Measurements from ENCODE around the gene TMEM272. TPM values are rescaled to one million over a fixed set of nuclear protein-coding genes. Genes with fewer than 3 reads are reported as not detected.
"Not testable (repeated sequence)": the region's sequence is repeated elsewhere in the genome, so short reads cannot be mapped to it uniquely, and the experiment has no call there.

The TMEM272 gene
- polyA plus RNA-seq, 3 donors = 0.34 to 0.54 (median 0.38) TPM

- DNase-seq (ENCODE audit: extremely low read depth in 1 of 11, low read depth in 9 of 11, low spot score in 4 of 11) = no peak
Measured at GRCh38 chr13:51829568-51829899, 15.4 kb downstream of the TMEM272 start.

GRCh38 chr13:51828730-51829567, 16.0 kb downstream of the TMEM272 start:
- no peak for DNase-seq (ENCODE audit: extremely low read depth in 1 of 11, low read depth in 9 of 11, low spot score in 4 of 11)

- no peak for DNase-seq (ENCODE audit: extremely low read depth in 1 of 11, low read depth in 9 of 11, low spot score in 4 of 11)
Measured at GRCh38 chr13:51827254-51827653, 17.7 kb downstream of the TMEM272 start.

GRCh38 chr13:51826606-51827005, 18.4 kb downstream of the TMEM272 start:
- no peak for DNase-seq (ENCODE audit: extremely low read depth in 1 of 11, low read depth in 9 of 11, low spot score in 4 of 11)

GRCh38 chr13:51825681-51826254, 19.2 kb downstream of the TMEM272 start:
- DNase-seq (ENCODE audit: extremely low read depth in 1 of 11, low read depth in 9 of 11, low spot score in 4 of 11) = no peak

- DNase-seq (ENCODE audit: extremely low read depth in 1 of 11, low read depth in 9 of 11, low spot score in 4 of 11) = no peak
Measured at GRCh38 chr13:51825165-51825592, 19.8 kb downstream of the TMEM272 start.

- not testable (repeated sequence) for DNase-seq (ENCODE audit: extremely low read depth in 1 of 11, low read depth in 9 of 11, low spot score in 4 of 11)
Measured at GRCh38 chr13:51824712-51825111, 20.3 kb downstream of the TMEM272 start.

- no peak for DNase-seq (ENCODE audit: extremely low read depth in 1 of 11, low read depth in 9 of 11, low spot score in 4 of 11)
Measured at GRCh38 chr13:51823863-51824262, 21.1 kb downstream of the TMEM272 start.

GRCh38 chr13:51823359-51823758, 21.6 kb downstream of the TMEM272 start:
- no peak for DNase-seq (ENCODE audit: extremely low read depth in 1 of 11, low read depth in 9 of 11, low spot score in 4 of 11)

- DNase-seq (ENCODE audit: extremely low read depth in 1 of 11, low read depth in 9 of 11, low spot score in 4 of 11) = no peak
Measured at GRCh38 chr13:51822106-51822815, 22.7 kb downstream of the TMEM272 start.

- DNase-seq (ENCODE audit: extremely low read depth in 1 of 11, low read depth in 9 of 11, low spot score in 4 of 11) = no peak
Measured at GRCh38 chr13:51821606-51822005, 23.4 kb downstream of the TMEM272 start.

- no peak for DNase-seq (ENCODE audit: extremely low read depth in 1 of 11, low read depth in 9 of 11, low spot score in 4 of 11)
Measured at GRCh38 chr13:51820016-51820597, 24.9 kb downstream of the TMEM272 start.

GRCh38 chr13:51819544-51819943, 25.4 kb downstream of the TMEM272 start:
- no peak for DNase-seq (ENCODE audit: extremely low read depth in 1 of 11, low read depth in 9 of 11, low spot score in 4 of 11)

GRCh38 chr13:51818781-51819511, 26.0 kb downstream of the TMEM272 start:
- DNase-seq (ENCODE audit: extremely low read depth in 1 of 11, low read depth in 9 of 11, low spot score in 4 of 11) = no peak

- DNase-seq (ENCODE audit: extremely low read depth in 1 of 11, low read depth in 9 of 11, low spot score in 4 of 11) = no peak
Measured at GRCh38 chr13:51818276-51818675, 26.7 kb downstream of the TMEM272 start.

GRCh38 chr13:51817717-51818116, 27.3 kb downstream of the TMEM272 start:
- DNase-seq (ENCODE audit: extremely low read depth in 1 of 11, low read depth in 9 of 11, low spot score in 4 of 11) = no peak

GRCh38 chr13:51816604-51817249, 28.2 kb downstream of the TMEM272 start:
- DNase-seq (ENCODE audit: extremely low read depth in 1 of 11, low read depth in 9 of 11, low spot score in 4 of 11) = no peak

- no peak for DNase-seq (ENCODE audit: extremely low read depth in 1 of 11, low read depth in 9 of 11, low spot score in 4 of 11)
Measured at GRCh38 chr13:51815848-51816247, 29.1 kb downstream of the TMEM272 start.
